ENCODE results near the gene FAM53B.

FAM53B gene

GRCh38 chr10:124605856-124606812, 138.0 kb downstream of the FAM53B start:
- no peak for DNase-seq

- DNase-seq: no peak
Measured at GRCh38 chr10:124605481-124605855, 138.7 kb downstream of the FAM53B start.

- DNase-seq: no peak
Measured at GRCh38 chr10:124605001-124605370, 139.2 kb downstream of the FAM53B start.

GRCh38 chr10:124604214-124605000, 139.8 kb downstream of the FAM53B start:
- DNase-seq: no peak

GRCh38 chr10:124603376-124604213, 140.6 kb downstream of the FAM53B start:
- no peak for DNase-seq

- DNase-seq: no peak
Measured at GRCh38 chr10:124602646-124603365, 141.4 kb downstream of the FAM53B start.

GRCh38 chr10:124602121-124602561, 142.0 kb downstream of the FAM53B start:
- no peak for DNase-seq

- no peak for DNase-seq
Measured at GRCh38 chr10:124601431-124602120, 142.6 kb downstream of the FAM53B start.

- DNase-seq: no peak
Measured at GRCh38 chr10:124601016-124601415, 143.2 kb downstream of the FAM53B start.

- DNase-seq: no peak
Measured at GRCh38 chr10:124600051-124600880, 143.9 kb downstream of the FAM53B start.

- DNase-seq: no peak
Measured at GRCh38 chr10:124599588-124600050, 144.6 kb downstream of the FAM53B start.

- no peak for DNase-seq
Measured at GRCh38 chr10:124598773-124599587, 145.2 kb downstream of the FAM53B start.

- no peak for DNase-seq
Measured at GRCh38 chr10:124598196-124598595, 146.0 kb downstream of the FAM53B start.

- no peak for DNase-seq
Measured at GRCh38 chr10:124597846-124598165, 146.4 kb downstream of the FAM53B start.

GRCh38 chr10:124596962-124597845, 147.0 kb downstream of the FAM53B start:
- no peak for DNase-seq

- DNase-seq: no peak
Measured at GRCh38 chr10:124596116-124596785, 147.9 kb downstream of the FAM53B start.

- no peak for DNase-seq
Measured at GRCh38 chr10:124595143-124595883, 148.9 kb downstream of the FAM53B start.
